Astrocyte of the spinal cord (primary cell): ENCODE measurements around the gene IFT20.

ENCODE experiments used
- DNase-seq: peaks from one replicate; pipeline ENCODE4 v3.0.0; 2011; ENCODE audit warnings: low read depth, low spot score
- H3K4me3 ChIP-seq: 2 replicates; pipeline ENCODE4 v1.5.1; 2011; ENCODE audit warnings: low read depth, mild to moderate bottlenecking, low read length, moderate library complexity
- CTCF ChIP-seq: IDR thresholded peaks from 2 replicates; pipeline ENCODE4 v1.5.1; 2012; ENCODE audit warnings: low read depth, mild to moderate bottlenecking, low read length, inconsistent platforms
- in situ Hi-C: cut with HindIII; loops from 2 replicates; pipeline ENCODE4 v1.10.0; 2017; ENCODE audit warnings: low sequenced_read_pairs

IFT20 gene

GRCh38 chr17:28368915-28369683 is 33.8 kb upstream of the IFT20 start:
- H3K4me3 ChIP-seq: no peak overlapping the region
- TF ChIP-seq CTCF: no peak
- in situ Hi-C loops: no loop called here
- DNase-seq: no peak

GRCh38 chr17:28368306-28368831 is 33.1 kb upstream of the IFT20 start:
- in situ Hi-C loops: no loop called here
- no peak for DNase-seq
- no peak for TF ChIP-seq CTCF

GRCh38 chr17:28367641-28368305 is 32.5 kb upstream of the IFT20 start:
- H3K4me3 ChIP-seq: no peak overlapping the region
- DNase-seq: no peak
- no peak for TF ChIP-seq CTCF
- in situ Hi-C loops: no loop called here

More at GRCh38 chr17:28368306-28368831, 33.1 kb upstream of the IFT20 start:
- no peak overlapping the region for H3K4me3 ChIP-seq

- no peak overlapping the region for H3K4me3 ChIP-seq
- in situ Hi-C loops: no loop called here
- DNase-seq: no peak
- no peak for TF ChIP-seq CTCF
These were observed 31.3 kb upstream of the IFT20 start for GRCh38 chr17:28366605-28367004.

- DNase-seq: no peak
- no peak overlapping the region for H3K4me3 ChIP-seq
- in situ Hi-C loops: no loop called here
- no peak for TF ChIP-seq CTCF
These were observed 30.2 kb upstream of the IFT20 start for GRCh38 chr17:28365487-28365886.

GRCh38 chr17:28364665-28365363 is 29.5 kb upstream of the IFT20 start, which contains the start of gene SEBOX:
SEBOX (minus strand) TSS chr17:28365199; CDS start chr17:28365151, 48 bp downstream.
- H3K4me3 ChIP-seq: no peak within 1 kb of the TSS
- in situ Hi-C loops: no loop called here
- no peak for TF ChIP-seq CTCF
- no peak for DNase-seq
